PC-3 (cell line): ENCODE results near the gene CAPN10. TPM values are rescaled to one million over a fixed set of nuclear protein-coding genes. Genes with fewer than 3 reads are reported as not detected.

Experiments used
- ATAC-seq: fragments of 200-7000 bp; cut with Tn5 transposase; 2 replicates; pipeline ENCODE4 v1.9.1; 2020; ENCODE audit warnings: mild to moderate bottlenecking, moderate library complexity
- BruUV-seq: library from RNA; stranded (reverse); fragments of 400-500 nt; replicated peaks from 2 replicates; lab custom pipeline; 2021; lab: Mats Ljungman, UMichigan
- CTCF ChIA-PET: fragments of 300-600 bp; sonication (Branson Sonifier 250); formaldehyde crosslinking; loops from one replicate; lab custom pipeline; 2022; ENCODE audit warnings: antibody characterized with exemption; lab: Charles Lee
- POLR2A ChIA-PET: fragments of 300-600 bp; sonication (Branson Sonifier 250); formaldehyde crosslinking; loops from one replicate; lab custom pipeline; 2022; ENCODE audit warnings: antibody characterized with exemption; ENCODE audit not compliant: unreplicated experiment; lab: Charles Lee
- DNase-seq: peaks from one replicate; pipeline ENCODE4 v3.0.0-alpha.2; 2015
- H2AFZ ChIP-seq: fragments of 300-600 bp; sonication (generic); 2 replicates; pipeline ENCODE4 v1.6.0; 2016; ENCODE audit warnings: antibody characterized with exemption, low read length
- H3F3A ChIP-seq: fragments of 300-600 bp; sonication (generic); one replicate; pipeline ENCODE4 v1.6.0; 2017; ENCODE audit warnings: antibody characterized with exemption, low read length, control low read depth, mild to moderate bottlenecking; ENCODE audit not compliant: unreplicated experiment
- H3K27ac ChIP-seq: fragments of 300-600 bp; sonication (generic); 2 replicates; pipeline ENCODE4 v1.5.1; 2016; ENCODE audit warnings: mild to moderate bottlenecking, low read length
- H3K27me3 ChIP-seq: fragments of 300-600 bp; sonication (generic); 2 replicates; pipeline ENCODE4 v1.6.1; 2016; ENCODE audit warnings: low read length, mixed read lengths
- H3K36me3 ChIP-seq: fragments of 300-600 bp; sonication (generic); 2 replicates; pipeline ENCODE4 v1.6.1; 2016; ENCODE audit warnings: low read depth, mixed run types, low read length, mixed read lengths
- H3K4me1 ChIP-seq: fragments of 300-600 bp; sonication (generic); 2 replicates; pipeline ENCODE4 v1.5.1; 2016; ENCODE audit warnings: low read length; ENCODE audit not compliant: insufficient read depth
- H3K4me2 ChIP-seq: fragments of 300-600 bp; sonication (generic); 2 replicates; pipeline ENCODE4 v1.6.0; 2016; ENCODE audit warnings: low read length
- H3K4me3 ChIP-seq: fragments of 300-600 bp; sonication (generic); 2 replicates; pipeline ENCODE4 v1.5.1; 2016; ENCODE audit warnings: mild to moderate bottlenecking, low read length, mixed read lengths
- H3K79me2 ChIP-seq: fragments of 300-600 bp; sonication (generic); 2 replicates; pipeline ENCODE4 v1.6.1; 2017; ENCODE audit warnings: low read length, mixed read lengths
- H3K9ac ChIP-seq: fragments of 300-600 bp; sonication (generic); 2 replicates; pipeline ENCODE4 v1.6.0; 2016; ENCODE audit warnings: mild to moderate bottlenecking, low read length
- H3K9me2 ChIP-seq: fragments of 300-600 bp; sonication (generic); replicated peaks from 2 replicates; pipeline ENCODE4 v1.6.1; 2016; ENCODE audit warnings: mixed run types, low read length, mixed read lengths
- H3K9me3 ChIP-seq: fragments of 300-600 bp; sonication (generic); 2 replicates; pipeline ENCODE4 v1.6.1; 2016; ENCODE audit warnings: low read length, mixed read lengths
- H4K20me1 ChIP-seq: fragments of 300-600 bp; sonication (generic); 2 replicates; pipeline ENCODE4 v1.6.1; 2016; ENCODE audit warnings: low read length, mixed read lengths
- CTCF ChIP-seq: fragments of 300-600 bp; sonication (generic); conservative IDR thresholded peaks from 2 replicates; pipeline ENCODE4 v1.5.1; 2017; ENCODE audit warnings: antibody characterized with exemption, low read depth, mild to moderate bottlenecking, low read length
- EZH2 ChIP-seq: fragments of 300-600 bp; sonication (generic); IDR thresholded peaks from one replicate; pipeline ENCODE4 v1.6.1; 2017; ENCODE audit warnings: antibody characterized with exemption, mild to moderate bottlenecking, low read length; ENCODE audit not compliant: unreplicated experiment
- EZH2phosphoT487 ChIP-seq: fragments of 300-600 bp; sonication (generic); IDR thresholded peaks from 2 replicates; pipeline ENCODE4 v1.6.1; 2018; ENCODE audit warnings: mild to moderate bottlenecking, antibody characterized with exemption, low read length, borderline replicate concordance
- intact Hi-C: fragments of 100-400 bp; cut with micrococcal nuclease; formaldehyde crosslinking; loops from 2 replicates; pipeline ENCODE4 v1.9.0; 2023
- total RNA-seq: library from RNA; depleted of rRNA; stranded (reverse); fragments of >200 nt; gene quantifications from 2 replicates; pipeline ENCODE4 v1.2.3, GENCODE V29; 2014

Gene CAPN10
- total RNA-seq, 1 experiment from 2014 or later = 32.2 TPM

DNA sequence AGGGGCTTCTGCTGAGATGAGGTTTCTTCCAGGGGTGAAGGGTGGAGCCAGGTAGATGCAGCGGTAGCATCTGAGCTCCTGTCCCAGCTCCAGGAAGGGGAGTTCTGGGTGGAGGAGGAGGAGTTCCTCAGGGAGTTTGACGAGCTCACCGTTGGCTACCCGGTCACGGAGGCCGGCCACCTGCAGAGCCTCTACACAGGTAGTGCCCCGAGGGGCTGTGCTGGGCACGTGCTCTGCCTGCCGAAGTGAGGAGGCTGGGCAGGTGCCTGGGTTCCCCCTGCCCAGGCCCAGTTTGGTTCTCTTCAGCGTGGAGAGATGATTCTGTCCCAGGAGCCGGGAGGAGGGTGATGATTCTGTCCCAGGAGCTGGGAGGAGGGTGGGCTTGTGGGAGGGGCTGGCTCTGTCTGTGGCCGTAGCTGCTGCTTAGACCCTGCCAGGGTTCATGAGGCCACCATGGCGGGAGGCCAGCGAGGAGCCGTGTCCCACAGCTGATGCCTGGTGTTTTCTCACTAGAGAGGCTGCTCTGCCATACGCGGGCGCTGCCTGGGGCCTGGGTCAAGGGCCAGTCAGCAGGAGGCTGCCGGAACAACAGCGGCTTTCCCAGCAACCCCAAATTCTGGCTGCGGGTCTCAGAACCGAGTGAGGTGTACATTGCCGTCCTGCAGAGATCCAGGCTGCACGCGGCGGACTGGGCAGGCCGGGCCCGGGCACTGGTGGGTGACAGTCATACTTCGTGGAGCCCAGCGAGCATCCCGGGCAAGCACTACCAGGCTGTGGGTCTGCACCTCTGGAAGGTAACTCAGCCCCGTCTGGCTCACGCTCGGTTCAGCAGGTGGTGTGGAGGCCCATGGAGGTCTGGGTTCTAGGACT, 8.2 kb downstream of the CAPN10 start:
- Histone ChIP-seq H2AFZ (no peak overlapping the region), H3F3A (no peaks in the 10 kb centered on the region), H3K4me2 (no peak overlapping the region), H3K9me3 (no peaks in the 10 kb centered on the region), H3K4me1 (no peaks in the 10 kb centered on the region), H3K27me3 (no peaks in the 10 kb centered on the region), H3K79me2 (peaks cover 28% of the 10 kb centered on the region), H3K4me3 (no peak overlapping the region), H3K36me3 (no peaks in the 10 kb centered on the region), H3K9me2 (no peaks in the 10 kb centered on the region), H3K9ac (no peak overlapping the region), H4K20me1 (no peaks in the 10 kb centered on the region), H3K27ac (no peak overlapping the region)
- ChIA-PET POLR2A (interaction anchor here (0.8 kb wide), 1 partner anchor 30 kb away, joined by 3 read pairs; no protein-coding TSS in a partner anchor), CTCF (interaction anchor here (0.6 kb wide), 1 partner anchor 10 kb away, joined by 3 read pairs; no protein-coding TSS in a partner anchor)
- no TSS peak for BruUV-seq
- intact Hi-C loops = no loop called here
- no peak for TF ChIP-seq EZH2phosphoT487
- no peak for TF ChIP-seq EZH2
- no peak for TF ChIP-seq CTCF
- ATAC-seq (no peak), DNase-seq (no peak)

DNA sequence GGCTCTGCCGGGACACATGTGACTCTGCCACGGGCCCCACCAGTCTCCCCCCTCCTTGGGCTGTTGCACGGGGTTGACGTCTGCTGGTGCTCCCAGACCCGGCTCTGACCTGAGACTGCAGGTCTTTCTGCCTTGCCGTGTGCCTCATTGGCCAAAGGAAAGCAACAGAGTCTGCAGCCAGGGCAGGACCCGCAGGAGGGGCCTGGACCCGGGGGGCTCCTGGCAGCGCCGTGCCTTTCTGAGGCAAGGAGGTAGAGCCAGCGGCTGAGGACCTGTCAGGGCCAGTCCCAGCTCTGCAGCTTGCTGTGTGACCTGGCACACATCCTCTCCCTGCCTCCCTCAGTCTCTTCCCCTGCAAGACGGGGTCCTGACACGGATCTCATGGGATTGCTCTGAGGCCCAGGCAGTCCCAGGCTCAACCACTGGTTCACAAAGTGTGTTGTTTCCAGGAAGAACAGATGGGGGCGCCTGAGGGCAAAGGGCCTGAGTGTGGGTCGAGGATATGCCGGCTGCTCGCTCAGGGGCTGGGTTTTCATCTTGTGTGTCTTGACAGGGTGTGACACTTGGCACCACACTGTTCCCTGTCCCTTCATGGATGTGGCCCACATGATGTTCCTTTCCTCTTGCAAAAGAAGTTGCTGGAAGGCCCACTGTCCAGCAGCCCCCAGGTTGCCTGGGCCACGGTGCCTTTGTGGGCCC, 9.0 kb downstream of the CAPN10 start:
- Histone ChIP-seq H3K4me2 (no peak overlapping the region), H3K79me2 (peaks cover 21% of the 10 kb centered on the region), H3K27ac (no peak overlapping the region), H3F3A (no peaks in the 10 kb centered on the region), H3K9ac (no peak overlapping the region), H3K36me3 (no peaks in the 10 kb centered on the region), H3K4me1 (no peaks in the 10 kb centered on the region), H3K9me2 (no peaks in the 10 kb centered on the region), H4K20me1 (no peaks in the 10 kb centered on the region), H3K9me3 (no peaks in the 10 kb centered on the region), H2AFZ (no peak overlapping the region), H3K27me3 (no peaks in the 10 kb centered on the region), H3K4me3 (no peak overlapping the region)
- ATAC-seq = no peak
- TF ChIP-seq EZH2 = no peak
- no peak for TF ChIP-seq EZH2phosphoT487
- TF ChIP-seq CTCF = peak; percentile 43; the same call in 1 of the 2 replicates
- POLR2A ChIA-PET = no interaction called here
- intact Hi-C loops = no loop called here
- DNase-seq = no peak
- CTCF ChIA-PET = no interaction called here
- BruUV-seq = no TSS peak

DNA sequence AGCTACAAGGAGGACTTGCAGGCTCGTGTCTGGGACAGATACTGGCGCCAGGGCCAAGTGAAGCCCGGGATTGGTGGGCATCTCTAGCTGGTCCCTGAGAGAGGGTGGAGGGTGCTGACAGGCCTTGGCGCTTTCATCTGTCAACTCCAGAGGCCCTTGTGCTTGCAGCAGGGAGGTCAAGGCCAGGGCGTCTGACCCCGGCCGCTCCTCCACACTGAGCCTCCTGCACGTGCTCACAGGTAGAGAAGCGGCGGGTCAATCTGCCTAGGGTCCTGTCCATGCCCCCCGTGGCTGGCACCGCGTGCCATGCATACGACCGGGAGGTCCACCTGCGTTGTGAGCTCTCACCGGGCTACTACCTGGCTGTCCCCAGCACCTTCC, 9.5 kb downstream of the CAPN10 start:
- H3K27me3 ChIP-seq = no peaks in the 10 kb centered on the region
- ATAC-seq (no peak), DNase-seq (no peak)
- no TSS peak for BruUV-seq
- H3K36me3 ChIP-seq = no peaks in the 10 kb centered on the region
- CTCF ChIA-PET = no interaction called here
- H3K79me2 ChIP-seq = peaks cover 17% of the 10 kb centered on the region
- no peak overlapping the region for H3K9ac ChIP-seq
- no peaks in the 10 kb centered on the region for H3K9me3 ChIP-seq
- intact Hi-C loops = no loop called here
- no peak overlapping the region for H3K4me3 ChIP-seq
- H2AFZ ChIP-seq = no peak overlapping the region
- H3K4me2 ChIP-seq = no peak overlapping the region
- no peaks in the 10 kb centered on the region for H3F3A ChIP-seq
- no peaks in the 10 kb centered on the region for H4K20me1 ChIP-seq
- no peak for TF ChIP-seq EZH2phosphoT487
- H3K9me2 ChIP-seq = no peaks in the 10 kb centered on the region
- POLR2A ChIA-PET = no interaction called here
- H3K27ac ChIP-seq = no peak overlapping the region
- no peaks in the 10 kb centered on the region for H3K4me1 ChIP-seq
